Mucosa of rectum (tissue), 2 donors: ENCODE measurements around the gene LIN37.

Experiments used
- H3K27ac ChIP-seq, 2 donors: one replicate each; pipeline ENCODE4 v1.7.0; 2013; ENCODE audit warnings: inconsistent platforms in 2 of 2, low read depth in 2 of 2, low read length in 2 of 2
- H3K27me3 ChIP-seq, 2 donors: one replicate each; pipeline ENCODE4 v1.7.0; 2013; ENCODE audit warnings: low read length in 2 of 2; ENCODE audit not compliant: control insufficient read depth in 2 of 2, insufficient read depth in 2 of 2
- H3K36me3 ChIP-seq, 2 donors: one replicate each; pipeline ENCODE4 v1.7.0; 2013; ENCODE audit warnings: low read length in 2 of 2; ENCODE audit not compliant: control insufficient read depth in 2 of 2, insufficient read depth in 2 of 2
- H3K4me1 ChIP-seq, 2 donors: one replicate each; pipeline ENCODE4 v1.7.0; 2013; ENCODE audit warnings: low read length in 2 of 2, mild to moderate bottlenecking in 1 of 2; ENCODE audit not compliant: control insufficient read depth in 2 of 2, insufficient read depth in 2 of 2
- H3K4me3 ChIP-seq, 2 donors: one replicate each; pipeline ENCODE4 v1.7.0; 2013; ENCODE audit warnings: low read length in 2 of 2
- H3K9ac ChIP-seq, 2 donors: one replicate each; pipeline ENCODE4 v1.7.0; 2013; ENCODE audit warnings: low read length in 2 of 2, low read depth in 1 of 2, mild to moderate bottlenecking in 1 of 2
- H3K9me3 ChIP-seq, 2 donors: one replicate each; pipeline ENCODE4 v1.7.0; 2013; ENCODE audit warnings: low read length in 2 of 2; ENCODE audit not compliant: control insufficient read depth in 2 of 2
- donor health status: healthy.
- donor health status: Normal muscosa, but diverticular disease.

The LIN37 gene

DNA sequence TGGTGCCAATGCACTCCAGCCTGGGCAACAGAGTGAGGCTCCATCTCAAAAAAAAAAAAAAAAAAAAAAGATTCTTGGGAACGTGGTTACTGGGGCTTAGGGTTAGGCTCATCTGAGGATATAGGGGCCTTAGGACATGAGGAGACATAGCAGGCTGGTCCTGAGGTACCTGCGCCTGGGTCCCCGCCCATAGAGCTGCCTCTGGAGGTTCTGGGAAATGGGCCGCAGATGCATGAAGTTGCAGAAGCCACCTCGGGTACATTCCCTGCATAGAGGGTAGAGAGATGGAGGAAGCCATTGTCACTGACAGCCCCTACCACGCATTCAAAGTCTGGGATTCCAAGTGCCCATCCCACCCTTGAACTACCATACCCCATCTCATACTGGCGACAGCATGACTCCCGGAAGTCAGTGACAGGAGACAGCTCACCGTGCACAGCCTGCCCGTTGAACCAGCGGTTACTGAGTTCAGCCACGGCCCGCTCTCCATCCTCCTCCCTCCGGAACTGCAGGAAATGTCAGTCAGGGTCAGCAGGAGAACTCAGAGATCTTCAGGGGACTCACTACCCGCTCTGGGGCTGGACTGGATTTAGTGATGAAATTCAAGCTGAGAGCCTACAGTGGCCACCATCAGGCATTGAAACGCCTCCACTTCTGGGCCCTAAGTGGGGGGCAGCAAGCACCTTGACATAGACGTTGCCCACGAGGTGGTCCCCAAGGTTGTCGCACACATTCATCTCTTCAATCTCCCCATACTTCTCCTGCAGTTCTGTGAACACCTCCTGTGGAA lies 4.5 kb upstream of the LIN37 start:
- no peak overlapping the region for H3K9ac ChIP-seq
- H3K27me3 ChIP-seq: no peaks in the 10 kb centered on the region
- H3K4me1 ChIP-seq: peaks cover 26 to 35% of the 10 kb centered on the region in 2 donors
- peak overlapping the region; percentile 75 to 96 for H3K4me3 ChIP-seq
- no peaks in the 10 kb centered on the region for H3K9me3 ChIP-seq
- peak overlapping the region in 1 of 2 donors; percentile 99 for H3K27ac ChIP-seq
- H3K36me3 ChIP-seq: peaks cover 4 to 7% of the 10 kb centered on the region in 2 donors

- peaks cover 30 to 37% of the 10 kb centered on the region in 2 donors for H3K4me1 ChIP-seq
- peak overlapping the region; percentile 75 to 96 for H3K4me3 ChIP-seq
- H3K36me3 ChIP-seq: peaks cover 3 to 4% of the 10 kb centered on the region in 2 donors
- no peaks in the 10 kb centered on the region for H3K27me3 ChIP-seq
- H3K9me3 ChIP-seq: no peaks in the 10 kb centered on the region
- H3K27ac ChIP-seq: peak overlapping the region; percentile 99 to 100
- H3K9ac ChIP-seq: peak overlapping the region; percentile 70 to 80
These were observed 3.7 kb upstream of the LIN37 start for GRCh38 chr19:35744430-35745327.

DNA sequence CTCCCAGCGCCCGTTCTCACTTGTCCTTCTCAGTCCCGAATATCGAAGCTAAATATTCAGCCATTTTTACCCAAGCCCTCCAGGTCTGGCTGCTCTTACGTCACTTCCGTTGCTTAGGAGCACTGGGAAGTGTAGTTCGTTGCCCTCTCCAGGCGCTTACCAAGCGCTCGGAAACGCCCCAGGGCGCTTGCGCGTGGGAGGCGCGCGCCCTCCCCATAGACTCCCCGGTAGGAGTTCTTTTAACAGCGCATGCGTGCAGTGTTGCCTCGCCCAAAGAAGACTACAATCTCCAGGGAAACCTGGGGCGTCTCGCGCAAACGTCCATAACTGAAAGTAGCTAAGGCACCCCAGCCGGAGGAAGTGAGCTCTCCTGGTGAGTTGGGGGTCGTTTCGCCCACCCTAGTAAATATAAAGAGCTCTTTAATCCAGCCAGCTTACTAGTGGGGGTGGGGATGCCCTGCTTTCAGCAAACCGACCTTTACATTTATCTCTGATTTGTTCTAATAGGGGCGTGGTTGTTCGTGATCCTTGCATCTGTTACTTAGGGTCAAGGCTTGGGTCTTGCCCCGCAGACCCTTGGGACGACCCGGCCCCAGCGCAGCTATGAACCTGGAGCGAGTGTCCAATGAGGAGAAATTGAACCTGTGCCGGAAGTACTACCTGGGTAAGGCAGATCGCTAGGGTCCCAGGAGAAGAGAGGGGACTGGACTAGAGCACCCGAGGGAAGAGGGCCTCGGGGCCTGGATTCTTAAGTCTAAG lies 2.9 kb upstream of the LIN37 start, which contains the start of the genes PSENEN and U2AF1L4:
PSENEN (plus strand) TSS at position 324 of the 759 bp plus-strand sequence; CDS start at position 604, 280 bp downstream.
U2AF1L4 (minus strand) TSS at position 91 of the 759 bp plus-strand sequence; CDS start at position 64, 27 bp downstream.
- Histone ChIP-seq H3K4me3 (peak within 1 kb of the TSS; percentile 90 to 96), H3K9me3 (no peaks in the 10 kb centered on the region), H3K27me3 (no peaks in the 10 kb centered on the region), H3K27ac (peak within 1 kb of the TSS; percentile 99 to 100), H3K9ac (peak within 1 kb of the TSS; percentile 80 to 94), H3K4me1 (peaks cover 27 to 30% of the 10 kb centered on the region in 2 donors), H3K36me3 (peaks cover 3 to 4% of the 10 kb centered on the region in 2 donors)

GRCh38 chr19:35746087-35746462 lies 2.3 kb upstream of the LIN37 start:
- Histone ChIP-seq H3K9ac (peak overlapping the region; percentile 76 to 94), H3K27me3 (no peaks in the 10 kb centered on the region), H3K27ac (peak overlapping the region; percentile 99 to 100), H3K4me1 (peaks cover 25 to 28% of the 10 kb centered on the region in 2 donors), H3K4me3 (peak overlapping the region; percentile 90 to 96), H3K9me3 (no peaks in the 10 kb centered on the region), H3K36me3 (peaks cover 3 to 4% of the 10 kb centered on the region in 2 donors)

DNA sequence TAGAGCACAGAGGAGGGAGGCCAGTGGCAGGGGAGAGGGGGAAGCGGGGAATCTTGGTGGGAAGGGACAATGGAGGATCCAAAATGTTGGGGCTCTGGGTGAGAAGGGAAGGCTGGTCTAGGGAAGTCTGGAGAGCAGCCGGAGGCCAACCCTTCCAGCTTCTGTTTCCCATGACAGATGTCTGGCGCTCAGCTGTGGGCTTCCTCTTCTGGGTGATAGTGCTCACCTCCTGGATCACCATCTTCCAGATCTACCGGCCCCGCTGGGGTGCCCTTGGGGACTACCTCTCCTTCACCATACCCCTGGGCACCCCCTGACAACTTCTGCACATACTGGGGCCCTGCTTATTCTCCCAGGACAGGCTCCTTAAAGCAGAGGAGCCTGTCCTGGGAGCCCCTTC lies 1.8 kb upstream of the LIN37 start:
- peaks cover 3 to 4% of the 10 kb centered on the region in 2 donors for H3K36me3 ChIP-seq
- no peaks in the 10 kb centered on the region for H3K27me3 ChIP-seq
- no peaks in the 10 kb centered on the region for H3K9me3 ChIP-seq
- H3K4me3 ChIP-seq: peak overlapping the region; percentile 1 to 96
- no peak overlapping the region for H3K9ac ChIP-seq
- no peak overlapping the region for H3K27ac ChIP-seq
- H3K4me1 ChIP-seq: peaks cover 24 to 27% of the 10 kb centered on the region in 2 donors

- H3K4me1 ChIP-seq: peaks cover 16% of the 10 kb centered on the region in 2 donors
- H3K4me3 ChIP-seq: no peak overlapping the region
- no peaks in the 10 kb centered on the region for H3K27me3 ChIP-seq
- no peak overlapping the region for H3K9ac ChIP-seq
- H3K36me3 ChIP-seq: peaks cover 15 to 18% of the 10 kb centered on the region in 2 donors
- no peaks in the 10 kb centered on the region for H3K9me3 ChIP-seq
- no peak overlapping the region for H3K27ac ChIP-seq
These were observed 1.8 kb downstream of the LIN37 start for GRCh38 chr19:35750167-35750566.

GRCh38 chr19:35751839-35752745 lies 3.7 kb downstream of the LIN37 start:
- no peak overlapping the region for H3K4me3 ChIP-seq
- peaks cover 15 to 18% of the 10 kb centered on the region in 2 donors for H3K36me3 ChIP-seq
- H3K9ac ChIP-seq: no peak overlapping the region
- H3K4me1 ChIP-seq: peaks cover 17 to 25% of the 10 kb centered on the region in 2 donors
- peaks cover 0 to 3% of the 10 kb centered on the region in 2 donors for H3K27me3 ChIP-seq
- H3K9me3 ChIP-seq: no peaks in the 10 kb centered on the region
- H3K27ac ChIP-seq: no peak overlapping the region

- Histone ChIP-seq H3K27me3 (peaks cover 0 to 3% of the 10 kb centered on the region in 2 donors), H3K27ac (no peak overlapping the region), H3K4me1 (peaks cover 21 to 28% of the 10 kb centered on the region in 2 donors), H3K9ac (no peak overlapping the region), H3K36me3 (peaks cover 15 to 18% of the 10 kb centered on the region in 2 donors), H3K9me3 (no peaks in the 10 kb centered on the region), H3K4me3 (no peak overlapping the region)
These were observed 4.5 kb downstream of the LIN37 start for GRCh38 chr19:35752746-35753350.
